Endothelial cell (in vitro differentiated cells): ENCODE results near the gene ADAMTS2. TPM values are rescaled to one million over a fixed set of nuclear protein-coding genes. Genes with fewer than 3 reads are reported as not detected.
A peak's percentile ranks its signal among the peaks of the same experiment; 100 is the strongest.

Experiments used
- DNase-seq: peaks from one replicate; pipeline ENCODE4 v3.0.0; 2021; ENCODE audit warnings: low spot score
- H3K27ac Mint-ChIP-seq: one replicate; pipeline ENCODE4 v1.8.0; 2021; ENCODE audit warnings: mixed read lengths, inconsistent platforms; ENCODE audit not compliant: unreplicated experiment
- H3K27me3 Mint-ChIP-seq: one replicate; pipeline ENCODE4 v1.8.0; 2021; ENCODE audit warnings: mild to moderate bottlenecking, moderate library complexity, mixed read lengths, inconsistent platforms; ENCODE audit not compliant: unreplicated experiment
- H3K36me3 Mint-ChIP-seq: one replicate; pipeline ENCODE4 v1.8.0; 2021; ENCODE audit warnings: mild to moderate bottlenecking, low read depth, mixed read lengths, inconsistent platforms; ENCODE audit not compliant: unreplicated experiment
- H3K4me1 Mint-ChIP-seq: one replicate; pipeline ENCODE4 v1.8.0; 2021; ENCODE audit warnings: mild to moderate bottlenecking, mixed read lengths, inconsistent platforms; ENCODE audit not compliant: unreplicated experiment
- H3K4me3 Mint-ChIP-seq: one replicate; pipeline ENCODE4 v1.8.0; 2021; ENCODE audit warnings: mild to moderate bottlenecking, mixed read lengths, inconsistent platforms; ENCODE audit not compliant: unreplicated experiment
- H3K9me3 Mint-ChIP-seq: one replicate; pipeline ENCODE4 v1.8.0; 2021; ENCODE audit warnings: mixed read lengths, inconsistent platforms; ENCODE audit not compliant: unreplicated experiment
- total RNA-seq: library from RNA; stranded (reverse); fragmentation: NEBNext Ultra II Directional; extraction: Animal tissue kit (Norgen Biotek cat#: 25700); gene quantifications from one replicate; pipeline ENCODE4 v1.2.1, GENCODE V29; 2021; ENCODE audit not compliant: unreplicated experiment
- TF ChIP-seq, protein P1 (sequence below): fragments of 200-600 bp; sonication (generic); IDR thresholded peaks from one replicate; pipeline ENCODE4 v1.5.0; 2021; ENCODE audit warnings: antibody characterized with exemption; ENCODE audit not compliant: unreplicated experiment

The ADAMTS2 gene
- total RNA-seq, 1 donor from 2014 or later, result 1.5 TPM

DNA sequence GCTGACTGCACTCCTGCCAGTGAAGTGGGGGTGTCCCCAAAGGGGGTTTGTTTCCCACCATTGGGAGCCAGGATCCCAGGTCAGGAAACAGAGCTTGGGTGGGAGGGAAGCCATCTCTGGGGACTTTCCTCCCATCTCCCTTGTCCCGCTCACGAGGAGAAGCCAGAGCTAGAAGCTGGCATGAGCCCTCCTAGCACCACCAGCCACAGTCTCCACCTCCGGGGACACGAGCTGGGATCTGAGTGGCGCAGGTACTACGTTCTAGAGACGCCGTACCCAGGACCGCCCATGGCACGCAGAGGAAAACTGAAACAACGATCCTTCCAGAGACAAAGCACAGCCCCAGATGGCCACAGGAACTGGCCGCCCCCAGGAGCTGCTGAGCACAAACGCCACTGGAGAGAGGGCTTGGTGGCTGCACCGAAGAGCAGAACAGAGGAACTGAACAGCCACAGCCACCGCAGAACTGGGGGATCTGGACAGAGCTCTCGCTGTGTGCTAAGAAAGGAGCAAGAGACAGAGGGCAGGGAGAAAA lies 29.8 kb downstream of the ADAMTS2 start:
- H3K9me3 Mint-ChIP-seq, result peaks cover 7% of the 10 kb centered on the region
- peak overlapping the region; percentile 70 for H3K4me3 Mint-ChIP-seq
- peak overlapping the region; percentile 45 for H3K27ac Mint-ChIP-seq
- peaks cover 24% of the 10 kb centered on the region for H3K27me3 Mint-ChIP-seq
- TF ChIP-seq, protein P1, sequence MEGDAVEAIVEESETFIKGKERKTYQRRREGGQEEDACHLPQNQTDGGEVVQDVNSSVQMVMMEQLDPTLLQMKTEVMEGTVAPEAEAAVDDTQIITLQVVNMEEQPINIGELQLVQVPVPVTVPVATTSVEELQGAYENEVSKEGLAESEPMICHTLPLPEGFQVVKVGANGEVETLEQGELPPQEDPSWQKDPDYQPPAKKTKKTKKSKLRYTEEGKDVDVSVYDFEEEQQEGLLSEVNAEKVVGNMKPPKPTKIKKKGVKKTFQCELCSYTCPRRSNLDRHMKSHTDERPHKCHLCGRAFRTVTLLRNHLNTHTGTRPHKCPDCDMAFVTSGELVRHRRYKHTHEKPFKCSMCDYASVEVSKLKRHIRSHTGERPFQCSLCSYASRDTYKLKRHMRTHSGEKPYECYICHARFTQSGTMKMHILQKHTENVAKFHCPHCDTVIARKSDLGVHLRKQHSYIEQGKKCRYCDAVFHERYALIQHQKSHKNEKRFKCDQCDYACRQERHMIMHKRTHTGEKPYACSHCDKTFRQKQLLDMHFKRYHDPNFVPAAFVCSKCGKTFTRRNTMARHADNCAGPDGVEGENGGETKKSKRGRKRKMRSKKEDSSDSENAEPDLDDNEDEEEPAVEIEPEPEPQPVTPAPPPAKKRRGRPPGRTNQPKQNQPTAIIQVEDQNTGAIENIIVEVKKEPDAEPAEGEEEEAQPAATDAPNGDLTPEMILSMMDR, result no peak
- H3K4me1 Mint-ChIP-seq, result peaks cover 9% of the 10 kb centered on the region
- H3K36me3 Mint-ChIP-seq, result peaks cover 21% of the 10 kb centered on the region
- DNase-seq, result no peak

DNA sequence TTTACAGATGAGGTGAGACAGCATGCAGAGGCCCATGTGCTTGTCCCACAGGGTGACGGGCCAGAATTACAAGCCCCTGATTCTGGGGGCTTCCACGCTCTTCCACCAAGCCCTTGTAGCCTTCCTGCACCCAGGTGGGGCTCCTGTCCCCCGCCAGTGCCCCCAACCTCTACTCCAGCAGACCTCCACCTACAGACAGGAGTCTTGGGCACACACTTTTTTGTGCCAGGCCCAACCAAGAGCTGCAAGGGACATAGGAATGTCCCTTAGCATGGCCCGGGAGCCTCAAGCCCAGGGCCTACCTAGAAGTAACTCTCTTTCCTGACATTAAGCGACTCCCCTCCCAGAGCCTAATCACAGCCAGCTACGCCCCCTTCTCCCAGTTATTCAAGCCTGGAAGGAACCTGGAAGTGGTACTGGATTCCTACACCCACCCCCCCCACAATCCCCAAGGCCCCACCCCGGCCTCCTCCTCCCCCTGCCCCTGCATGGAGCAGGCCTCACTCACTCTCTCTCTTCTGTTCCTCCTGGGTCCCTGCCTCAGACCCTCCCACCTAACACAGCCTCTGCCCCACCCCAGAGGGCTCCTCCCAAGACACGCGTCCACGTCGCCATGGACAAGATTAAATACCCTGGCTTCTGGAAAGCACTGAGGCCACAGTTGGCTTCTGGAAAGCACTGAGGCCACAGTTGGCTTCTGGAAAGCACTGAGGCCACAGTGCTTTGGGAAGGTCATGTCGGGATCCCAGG lies 30.5 kb downstream of the ADAMTS2 start:
- DNase-seq, result no peak
- peaks cover 9% of the 10 kb centered on the region for H3K4me1 Mint-ChIP-seq

DNA sequence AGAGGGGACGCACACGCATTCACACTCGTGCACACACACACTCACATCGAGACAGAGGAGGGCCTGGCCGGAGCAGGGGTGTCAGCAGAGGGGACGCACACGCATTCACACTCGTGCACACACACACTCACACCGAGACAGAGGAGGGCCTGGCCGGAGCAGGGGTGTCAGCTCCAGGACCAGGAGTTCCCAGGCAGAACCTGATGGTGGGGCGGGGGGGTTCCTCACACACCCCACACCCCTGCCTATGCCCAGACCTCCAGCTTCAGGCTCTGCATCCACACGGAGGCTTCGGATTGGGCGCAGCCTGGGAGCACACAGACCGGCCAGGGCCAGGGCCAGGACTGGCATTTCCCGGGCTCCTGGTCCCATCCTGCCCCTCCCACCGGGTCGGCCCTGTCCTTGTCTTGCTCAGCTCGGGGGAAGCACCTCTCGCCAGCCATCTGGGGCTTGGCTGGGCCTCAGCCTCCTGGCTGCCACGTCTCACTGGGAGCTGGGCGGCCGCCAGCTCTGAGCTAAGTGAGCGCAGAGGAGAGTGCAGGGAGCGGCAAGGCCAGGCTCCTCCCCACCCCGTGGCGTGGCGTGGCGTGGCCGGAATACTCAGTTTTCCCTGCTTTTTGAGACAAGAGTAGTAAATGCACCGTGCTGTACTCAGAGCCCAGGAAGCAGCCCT lies 31.3 kb downstream of the ADAMTS2 start:
- no peak for DNase-seq
- Mint-ChIP-seq H3K4me1 (peaks cover 8% of the 10 kb centered on the region), H3K27me3 (peaks cover 19% of the 10 kb centered on the region), H3K4me3 (no peak overlapping the region), H3K27ac (no peak overlapping the region), H3K9me3 (peaks cover 7% of the 10 kb centered on the region), H3K36me3 (peaks cover 20% of the 10 kb centered on the region)
- TF ChIP-seq, protein P1, result no peak

More for the DNA sequence above, 30.5 kb downstream of the ADAMTS2 start:
- TF ChIP-seq, protein P1, result no peak
- H3K36me3 Mint-ChIP-seq, result peaks cover 21% of the 10 kb centered on the region
- H3K4me3 Mint-ChIP-seq, result no peak overlapping the region
- H3K27ac Mint-ChIP-seq, result no peak overlapping the region
- peaks cover 24% of the 10 kb centered on the region for H3K27me3 Mint-ChIP-seq
- H3K9me3 Mint-ChIP-seq, result peaks cover 7% of the 10 kb centered on the region

DNA sequence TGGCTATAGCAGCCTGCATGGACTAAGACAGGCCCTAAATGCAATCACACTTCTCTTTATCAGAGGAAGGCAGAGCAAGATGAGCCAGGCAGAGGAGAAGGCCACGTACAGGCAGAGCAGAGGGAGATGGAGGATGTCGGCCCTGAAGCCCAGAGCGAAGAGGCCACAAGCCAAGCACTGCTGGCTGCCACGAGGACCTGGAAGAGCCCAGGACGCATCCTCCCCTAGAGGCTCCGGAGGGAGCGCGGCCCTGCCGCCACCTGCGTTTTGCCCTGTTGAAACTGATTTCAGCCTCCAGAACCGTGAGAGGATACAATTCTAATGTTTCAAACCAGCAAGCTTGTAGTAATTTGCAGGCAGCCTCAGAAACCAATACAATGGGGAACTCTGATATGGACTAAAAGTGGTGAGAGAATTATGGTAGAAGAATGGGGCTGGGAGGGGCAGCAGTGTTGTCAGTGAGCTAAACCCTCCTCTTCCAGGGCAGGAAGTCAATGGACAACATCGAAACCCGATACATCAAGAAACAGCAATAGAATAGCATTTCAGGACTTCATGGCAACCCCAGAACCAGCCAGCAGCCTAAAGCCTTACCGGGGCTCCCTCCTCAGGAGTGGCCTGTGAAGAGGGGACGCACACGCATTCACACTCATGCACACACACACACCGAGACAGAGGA lies 32.6 kb downstream of the ADAMTS2 start:
- Mint-ChIP-seq H3K9me3 (peaks cover 7% of the 10 kb centered on the region), H3K4me1 (peaks cover 6% of the 10 kb centered on the region), H3K27ac (no peak overlapping the region), H3K36me3 (peaks cover 18% of the 10 kb centered on the region), H3K27me3 (peaks cover 19% of the 10 kb centered on the region), H3K4me3 (no peak overlapping the region)
- TF ChIP-seq, protein P1, result no peak
- no peak for DNase-seq
